GM18870 (cell line): Measurements from ENCODE around the gene NAT8L.

ENCODE experiments used
- ATAC-seq: cut with Tn5 transposase; IDR thresholded peaks from one replicate; pipeline ENCODE4 v1.9.1; 2021; ENCODE audit warnings: moderate library complexity; ENCODE audit not compliant: unreplicated experiment

NAT8L gene

GRCh38 chr4:2063557-2064275, 4.6 kb downstream of the NAT8L start:
- no peak for ATAC-seq

DNA sequence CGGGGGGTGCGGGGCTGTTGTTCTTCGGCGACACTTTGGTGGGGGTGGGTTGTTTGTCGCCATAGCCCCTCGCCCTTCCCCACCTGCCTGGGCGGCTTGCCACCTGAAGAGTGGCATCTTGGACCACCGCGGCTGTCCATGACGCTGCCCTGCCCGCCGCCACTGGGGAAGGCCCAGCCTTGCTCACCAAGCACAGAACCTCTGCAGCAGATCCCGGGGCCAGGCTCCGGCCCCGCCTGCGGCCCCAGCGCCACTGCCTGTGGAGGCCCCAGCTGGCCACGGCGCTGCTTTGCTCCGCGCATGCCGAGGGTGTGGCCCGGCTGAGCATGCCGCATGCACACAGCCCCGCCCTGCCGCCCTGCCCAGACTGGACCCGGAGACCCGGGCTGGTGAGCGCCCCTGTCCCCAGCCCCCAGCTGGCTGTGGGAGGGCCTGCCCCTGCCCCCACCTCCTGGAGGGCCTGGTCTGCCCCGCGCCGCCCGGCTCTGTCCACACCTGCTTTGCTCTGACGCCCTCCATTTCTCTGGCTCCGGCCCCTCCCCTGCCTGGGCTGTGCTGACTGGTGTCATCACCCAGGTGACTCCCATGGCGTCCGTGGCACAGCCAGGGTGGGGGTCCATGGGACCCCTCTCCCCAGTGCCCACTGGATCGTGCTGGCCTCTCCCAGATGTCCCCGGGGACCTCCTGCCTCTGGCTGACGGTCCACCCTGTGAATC, 5.3 kb downstream of the NAT8L start:
- ATAC-seq: no peak

DNA sequence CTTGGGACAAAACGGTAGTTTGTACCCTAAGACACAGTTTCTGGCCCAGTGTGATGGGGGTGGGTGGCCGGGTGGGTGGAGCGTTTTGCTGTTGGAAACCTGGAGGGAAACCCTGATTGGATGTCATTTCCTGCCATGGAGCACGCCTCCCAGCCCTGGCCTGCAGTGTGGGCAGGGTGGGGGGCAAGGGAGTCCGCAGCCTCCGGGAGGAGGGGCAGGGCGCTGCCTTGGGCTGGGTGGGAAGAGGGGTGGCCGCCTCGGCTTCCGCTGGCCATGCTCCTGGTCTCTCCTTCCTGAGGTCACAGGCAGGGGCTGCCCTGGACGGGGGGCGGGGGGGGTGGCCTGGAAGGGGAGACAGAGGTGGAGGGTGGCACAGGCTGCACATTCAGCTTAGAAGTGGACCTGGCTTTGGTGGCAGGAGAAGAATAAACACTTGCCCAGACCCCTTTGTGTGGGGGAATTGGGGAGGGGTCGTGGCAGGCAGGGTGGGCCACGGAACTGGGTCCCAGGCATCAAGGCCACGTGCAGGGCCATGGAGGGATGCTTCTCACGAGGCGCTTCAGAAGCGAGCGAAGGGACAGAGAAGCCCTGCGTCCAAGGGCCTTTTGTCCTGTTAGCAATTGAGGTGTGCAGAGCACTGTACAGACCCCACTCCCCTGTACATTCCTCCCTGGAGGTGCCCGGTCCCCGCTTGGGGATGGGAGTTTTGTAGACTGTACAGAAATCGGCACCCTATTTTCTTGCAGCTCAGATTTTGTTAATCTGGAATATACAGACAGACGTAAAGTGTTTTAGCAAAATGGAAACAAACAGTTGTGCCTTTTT, 6.2 kb downstream of the NAT8L start:
- no peak for ATAC-seq

DNA sequence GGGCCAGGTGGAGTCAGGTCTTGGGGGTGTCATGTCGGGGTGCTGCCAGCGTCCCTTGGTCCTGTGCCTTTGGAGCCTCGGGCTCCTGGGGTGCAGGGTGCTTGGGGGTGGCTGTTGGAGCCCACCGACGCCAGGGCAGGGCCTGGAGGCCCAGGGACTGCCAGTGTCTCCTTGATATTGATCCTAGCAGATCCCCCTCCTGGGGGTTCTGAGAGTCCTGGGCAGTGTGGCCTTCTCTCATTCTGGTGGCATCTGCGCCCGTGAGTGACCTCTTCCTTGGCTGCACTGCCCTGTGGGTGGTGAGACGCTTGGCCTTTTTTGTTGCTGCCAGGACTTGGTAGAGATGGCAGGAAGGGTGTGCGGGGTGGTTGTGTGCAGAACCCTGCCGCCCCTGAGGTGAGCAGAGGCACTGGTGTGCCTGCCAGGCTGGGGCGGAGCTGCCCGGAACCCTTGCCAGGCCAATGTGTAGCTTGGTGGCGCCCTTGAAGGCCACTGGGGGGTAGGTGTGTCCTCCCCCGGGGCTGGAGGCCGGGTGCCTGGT, 7.0 kb downstream of the NAT8L start:
- no peak for ATAC-seq

- ATAC-seq: no peak
Observed at GRCh38 chr4:2066571-2067445, 7.7 kb downstream of the NAT8L start.

DNA sequence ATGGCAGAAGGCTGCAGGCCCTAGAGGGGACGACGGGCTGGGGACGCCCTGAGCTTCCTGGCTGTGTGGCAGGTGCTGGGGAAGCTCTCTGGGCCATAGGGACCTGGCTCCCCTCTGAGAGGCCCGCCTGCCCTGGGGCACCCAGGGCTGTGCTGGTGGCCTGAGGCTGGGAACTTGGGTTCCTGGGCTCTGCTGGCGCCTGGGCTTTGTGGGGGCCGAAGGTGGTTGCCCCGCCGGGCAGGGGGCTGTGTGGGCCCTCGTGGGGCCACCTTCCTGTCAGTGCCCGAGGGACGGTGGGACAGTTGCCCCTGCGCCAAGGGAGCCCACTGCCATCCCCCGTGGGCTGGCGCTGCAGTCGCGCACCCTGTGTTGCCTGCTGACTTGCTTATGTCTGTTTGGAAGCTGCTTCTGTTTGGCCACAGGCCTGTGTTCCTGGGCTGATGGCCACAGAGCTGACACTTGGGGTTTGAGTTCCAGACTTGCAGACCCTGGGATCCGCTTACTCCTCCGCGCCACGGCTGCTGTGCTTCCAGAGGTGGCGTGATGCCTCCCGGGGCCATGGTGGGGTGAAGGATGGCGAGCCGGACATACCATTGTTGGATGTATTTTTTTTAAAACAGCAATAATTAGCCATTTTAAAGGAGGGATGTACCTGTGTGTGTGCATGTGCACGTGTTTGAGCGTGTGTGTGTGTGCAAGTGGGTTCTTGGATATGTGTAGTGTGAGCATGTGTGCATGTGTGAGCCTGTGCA, 8.5 kb downstream of the NAT8L start:
- no peak for ATAC-seq

GRCh38 chr4:2068198-2068470, 9.0 kb downstream of the NAT8L start:
- ATAC-seq: no peak

GRCh38 chr4:2068566-2068965, 9.4 kb downstream of the NAT8L start:
- ATAC-seq: no peak

DNA sequence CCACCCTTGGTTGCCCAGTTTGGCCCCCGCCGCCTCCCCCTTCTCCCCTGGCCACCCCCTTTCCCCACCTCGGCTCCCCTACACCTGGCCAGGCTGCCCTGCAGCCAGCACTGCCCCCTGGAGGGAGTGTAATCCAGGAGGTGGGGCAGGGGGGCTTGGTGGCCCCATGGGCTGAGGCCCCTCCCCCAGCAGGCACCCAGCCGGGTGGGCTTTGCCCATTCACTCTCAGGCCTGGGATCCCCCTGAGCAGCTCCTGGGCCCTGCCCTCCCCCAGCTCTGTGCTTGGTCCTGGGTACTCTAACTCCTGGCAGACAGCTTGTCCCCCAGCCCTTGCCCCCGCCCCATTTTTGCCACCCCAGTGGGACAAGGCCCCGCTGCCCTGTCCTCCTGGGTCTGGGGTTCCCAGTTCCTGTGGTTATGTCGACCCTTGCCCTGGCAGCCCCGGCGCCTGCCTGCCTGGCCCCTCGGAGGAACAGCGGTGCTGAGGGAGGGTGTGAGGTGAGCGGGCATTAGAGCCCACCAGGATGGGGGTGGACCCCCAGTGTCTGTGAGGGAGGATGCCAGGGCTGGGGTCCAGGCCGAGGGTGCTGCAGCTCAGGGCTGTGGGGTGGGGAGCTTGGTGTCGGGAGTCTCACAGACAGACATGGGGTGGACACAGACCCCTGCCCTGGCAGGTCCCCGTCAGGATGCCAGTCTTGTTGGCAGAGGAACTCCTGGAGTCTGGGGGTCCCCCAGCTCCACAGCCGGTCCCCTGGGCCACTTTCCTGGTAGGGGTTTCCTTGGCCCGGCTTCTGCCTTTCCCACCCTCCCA, 10.2 kb downstream of the NAT8L start:
- ATAC-seq: no peak

GRCh38 chr4:2069986-2070385, 10.9 kb downstream of the NAT8L start:
- no peak for ATAC-seq

GRCh38 chr4:2070421-2071251, 11.5 kb downstream of the NAT8L start:
- ATAC-seq: no peak

- no peak for ATAC-seq
Observed at GRCh38 chr4:2071252-2071911, 12.3 kb downstream of the NAT8L start.

- ATAC-seq: no peak
Observed at GRCh38 chr4:2071912-2072867, 13.1 kb downstream of the NAT8L start.

DNA sequence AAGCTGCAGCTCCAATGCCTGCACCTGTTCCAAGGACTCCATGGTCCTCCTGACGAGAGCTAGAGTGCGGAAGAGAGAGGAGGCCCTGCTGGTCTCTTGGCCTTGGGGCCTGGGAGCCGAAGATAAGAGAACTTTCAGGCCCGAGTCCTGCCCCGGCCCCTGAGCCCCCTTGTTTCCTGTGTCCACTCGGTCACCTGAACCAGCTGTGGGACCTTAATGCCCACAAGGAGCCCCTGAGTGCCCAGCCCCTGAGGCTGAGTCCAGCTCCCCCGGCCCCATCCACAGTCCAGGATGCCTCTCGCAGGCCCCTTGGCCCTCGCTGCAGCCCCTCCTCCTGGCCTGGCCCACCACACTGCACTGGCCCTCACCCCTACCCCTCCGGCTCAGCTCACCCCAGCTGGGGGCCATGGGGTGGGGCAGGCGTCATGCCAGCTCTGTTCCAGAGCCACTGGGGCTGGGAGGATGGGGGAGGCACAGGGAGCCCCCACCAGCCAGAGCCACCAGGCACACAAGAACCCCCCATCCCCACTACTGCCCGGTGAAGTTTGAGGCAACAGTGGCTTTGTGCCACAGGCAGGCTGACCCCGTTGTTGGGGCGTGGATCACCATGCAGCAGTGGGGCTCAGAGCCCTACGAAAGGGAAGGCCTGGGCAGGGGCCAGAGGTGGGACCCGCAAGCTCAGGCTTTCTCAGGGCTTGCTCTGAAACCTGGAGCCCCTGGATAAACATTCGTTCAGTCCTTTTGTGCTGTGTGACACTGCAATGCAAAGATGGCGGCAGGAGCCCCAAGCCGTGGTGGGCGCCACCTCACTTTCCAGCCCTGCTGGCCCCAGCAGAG, 14.1 kb downstream of the NAT8L start:
- ATAC-seq: no peak

DNA sequence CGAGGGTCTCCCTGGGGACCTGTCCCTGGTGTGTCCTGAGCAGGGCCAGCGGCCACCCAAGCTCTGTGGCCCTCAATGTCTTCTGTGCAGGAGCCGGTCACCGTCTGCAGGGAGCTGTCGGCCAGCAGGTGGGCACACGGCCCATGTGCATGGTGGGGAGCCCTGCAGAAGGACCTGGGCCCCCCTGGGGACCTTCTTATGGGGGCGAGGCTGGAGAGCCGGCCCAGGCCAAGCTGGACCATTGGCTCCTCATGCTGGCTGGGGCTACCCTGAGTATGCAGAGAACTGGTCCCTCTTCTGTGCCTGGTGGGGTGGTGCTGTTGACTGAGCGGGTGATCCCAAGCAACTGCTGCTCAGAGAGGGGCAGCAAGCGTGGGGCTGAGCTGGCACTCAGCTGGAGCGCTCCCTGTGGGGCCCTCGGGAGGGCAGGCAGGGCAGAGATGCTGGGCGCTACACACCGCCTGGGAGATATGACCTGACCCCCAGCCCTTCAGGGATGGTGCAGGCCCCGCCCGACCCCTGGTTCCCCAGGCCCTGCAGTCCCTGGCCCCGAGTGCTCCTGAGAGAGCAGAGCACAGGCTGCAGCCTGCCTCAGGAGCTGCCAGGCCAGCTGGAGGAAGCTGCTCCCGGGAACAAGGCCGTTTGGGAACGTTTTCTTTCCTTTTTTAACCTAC, 14.8 kb downstream of the NAT8L start:
- no peak for ATAC-seq
